Panc1 (cell line): Measurements from ENCODE around the gene FXYD4.

Experiments used
- POLR2AphosphoS5 ChIP-seq: IDR thresholded peaks from 2 replicates; pipeline ENCODE4 v1.6.1; 2012; ENCODE audit warnings: mild to moderate bottlenecking, low read depth, low read length, moderate library complexity
- REST ChIP-seq, 2 experiments: IDR thresholded peaks; 2 replicates each; pipeline ENCODE4 v1.6.1; 2011 to 2012; ENCODE audit warnings: low read depth in 2 of 2, control low read depth in 1 of 2, low read length in 1 of 2, mild to moderate bottlenecking in 1 of 2, moderate library complexity in 1 of 2; ENCODE audit not compliant: insufficient read depth in 1 of 2
- TF ChIP-seq, protein P1 (sequence below): fragments of 450-650 bp; IDR thresholded peaks from 2 replicates; pipeline ENCODE4 v1.5.1; 2017; ENCODE audit warnings: mild to moderate bottlenecking

DNA sequence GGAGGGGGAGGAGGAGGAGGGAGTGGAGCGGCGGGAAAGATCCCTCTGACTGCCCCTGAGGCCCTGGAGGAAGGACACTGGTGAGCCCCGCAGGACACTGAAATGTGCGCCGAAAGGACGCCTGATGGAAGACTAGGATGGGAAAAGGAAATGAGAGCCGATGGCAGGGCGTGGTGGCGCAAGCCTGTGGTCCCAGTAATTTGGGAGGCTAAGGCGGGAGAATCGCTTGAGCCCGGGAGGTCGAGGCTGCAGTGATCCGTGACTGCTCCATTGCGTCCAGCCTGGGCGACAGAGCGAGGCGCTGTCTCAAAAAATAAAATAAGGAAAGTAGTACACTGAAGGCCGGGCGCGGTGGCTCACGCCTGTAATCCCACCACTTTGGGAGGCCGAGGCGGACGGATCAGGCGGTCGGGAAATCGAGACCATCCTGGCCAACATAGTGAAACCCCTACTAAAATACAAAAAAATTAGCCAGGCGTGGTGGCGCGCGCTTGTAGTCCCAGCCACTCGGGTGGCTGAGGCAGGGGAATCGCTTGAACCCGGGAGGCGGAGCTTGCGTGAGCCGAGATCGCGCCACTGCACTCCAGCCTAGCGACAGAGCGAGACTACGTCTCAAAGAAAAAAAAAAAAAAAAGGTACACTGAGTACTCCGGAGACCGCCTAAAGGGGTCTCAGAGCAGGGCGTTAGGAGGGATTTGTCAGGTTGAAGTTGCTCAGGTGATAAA is 38.1 kb downstream of the FXYD4 start:
- TF ChIP-seq POLR2AphosphoS5 (peak; percentile 83; the same call in 1 of the 2 replicates), REST (IDR thresholded peaks at IDR 0.05; ENCODE audit: insufficient read depth in 1 of 2, low read depth in 2 of 2, low read length in 1 of 2) (no peak)
- TF ChIP-seq, protein P1, sequence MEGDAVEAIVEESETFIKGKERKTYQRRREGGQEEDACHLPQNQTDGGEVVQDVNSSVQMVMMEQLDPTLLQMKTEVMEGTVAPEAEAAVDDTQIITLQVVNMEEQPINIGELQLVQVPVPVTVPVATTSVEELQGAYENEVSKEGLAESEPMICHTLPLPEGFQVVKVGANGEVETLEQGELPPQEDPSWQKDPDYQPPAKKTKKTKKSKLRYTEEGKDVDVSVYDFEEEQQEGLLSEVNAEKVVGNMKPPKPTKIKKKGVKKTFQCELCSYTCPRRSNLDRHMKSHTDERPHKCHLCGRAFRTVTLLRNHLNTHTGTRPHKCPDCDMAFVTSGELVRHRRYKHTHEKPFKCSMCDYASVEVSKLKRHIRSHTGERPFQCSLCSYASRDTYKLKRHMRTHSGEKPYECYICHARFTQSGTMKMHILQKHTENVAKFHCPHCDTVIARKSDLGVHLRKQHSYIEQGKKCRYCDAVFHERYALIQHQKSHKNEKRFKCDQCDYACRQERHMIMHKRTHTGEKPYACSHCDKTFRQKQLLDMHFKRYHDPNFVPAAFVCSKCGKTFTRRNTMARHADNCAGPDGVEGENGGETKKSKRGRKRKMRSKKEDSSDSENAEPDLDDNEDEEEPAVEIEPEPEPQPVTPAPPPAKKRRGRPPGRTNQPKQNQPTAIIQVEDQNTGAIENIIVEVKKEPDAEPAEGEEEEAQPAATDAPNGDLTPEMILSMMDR, result no peak
